Gastrocnemius medialis (tissue), 4 donors: ENCODE results near the gene STX3. TPM values are rescaled to one million over a fixed set of nuclear protein-coding genes. Genes with fewer than 3 reads are reported as not detected.

Experiments
- ATAC-seq, 2 donors: fragments of 150-250 bp; one replicate each; pipeline ENCODE4 v1.9.1; 2016
- DNase-seq, 2 donors: peaks; one replicate each; pipeline ENCODE4 v3.0.0-alpha.2; 2019
- H3K27ac ChIP-seq, 4 donors: fragments of 200-600 bp; sonication (generic); 1 replicate in 1 of 4; 2 replicates in 3 of 4; pipeline ENCODE4 v1.5.1; 2016 to 2018; ENCODE audit warnings: mild to moderate bottlenecking in 2 of 4, moderate library complexity in 1 of 4
- H3K27me3 ChIP-seq, 3 donors: fragments of 200-600 bp; sonication (generic) in 2 of 3; 1 replicate in 1 of 3; 2 replicates in 2 of 3; pipeline versions ENCODE4 v1.5.1 to v1.6.0; 2016 to 2019; ENCODE audit warnings: mild to moderate bottlenecking in 1 of 3, moderate library complexity in 1 of 3
- H3K36me3 ChIP-seq, 2 donors: fragments of 200-600 bp; sonication (generic) in 1 of 2; one replicate each; pipeline ENCODE4 v1.5.1; 2017 to 2018
- H3K4me1 ChIP-seq, 2 donors: fragments of 200-600 bp; sonication (generic) in 1 of 2; one replicate each; pipeline ENCODE4 v1.5.1; 2016 to 2017; ENCODE audit warnings: mild to moderate bottlenecking in 2 of 2
- H3K4me3 ChIP-seq, 4 donors: fragments of 200-600 bp; sonication (generic) in 3 of 4; 1 replicate in 1 of 4; 2 replicates in 3 of 4; pipeline ENCODE4 v1.5.1; 2016 to 2019; ENCODE audit warnings: mild to moderate bottlenecking in 2 of 4
- H3K9me3 ChIP-seq, 3 donors: fragments of 200-600 bp; sonication (generic) in 2 of 3; 1 replicate in 1 of 3; 2 replicates in 2 of 3; pipeline ENCODE4 v1.5.1; 2016 to 2019
- POLR2A ChIP-seq, 2 donors: fragments of 450-650 bp; IDR thresholded peaks; one replicate each; pipeline ENCODE4 v1.6.1; 2017; ENCODE audit warnings: antibody characterized with exemption in 2 of 2, mild to moderate bottlenecking in 2 of 2, moderate library complexity in 2 of 2
- in situ Hi-C, 4 donors: fragments of 200-750 bp; cut with MboI; loops; one replicate each; pipeline versions ENCODE4 v1.15.0 to v1.8.0; 2017; ENCODE audit warnings: low sequenced_read_pairs in 4 of 4
- intact Hi-C: fragments of 100-400 bp; cut with DNase I; formaldehyde crosslinking; loops from one replicate; pipeline ENCODE4 v1.15.1; 2023; ENCODE audit warnings: low total_unique reads
- total RNA-seq, 4 donors: library from RNA; depleted of rRNA; stranded (reverse); fragments of >200 nt; gene quantifications; one replicate each; pipeline versions ENCODE4 v1.1.0 to v1.2.3, GENCODE V29; 2016
- TF ChIP-seq, protein P1 (sequence below), 5 experiments: fragments of 450-650 bp in 3 of 5; fragments of 200-600 bp in 2 of 5; sonication (generic) in 2 of 5; IDR thresholded peaks in 4 of 5; conservative IDR thresholded peaks in 1 of 5; 1 replicate in 4 of 5; 2 replicates in 1 of 5; pipeline ENCODE4 v1.5.1; 2016 to 2019; ENCODE audit warnings: antibody characterized with exemption in 5 of 5, mild to moderate bottlenecking in 3 of 5, moderate library complexity in 3 of 5

Gene STX3
- total RNA-seq, 4 donors from 2014 or later = 8.3 to 23.4 (median 15.8) TPM

DNA sequence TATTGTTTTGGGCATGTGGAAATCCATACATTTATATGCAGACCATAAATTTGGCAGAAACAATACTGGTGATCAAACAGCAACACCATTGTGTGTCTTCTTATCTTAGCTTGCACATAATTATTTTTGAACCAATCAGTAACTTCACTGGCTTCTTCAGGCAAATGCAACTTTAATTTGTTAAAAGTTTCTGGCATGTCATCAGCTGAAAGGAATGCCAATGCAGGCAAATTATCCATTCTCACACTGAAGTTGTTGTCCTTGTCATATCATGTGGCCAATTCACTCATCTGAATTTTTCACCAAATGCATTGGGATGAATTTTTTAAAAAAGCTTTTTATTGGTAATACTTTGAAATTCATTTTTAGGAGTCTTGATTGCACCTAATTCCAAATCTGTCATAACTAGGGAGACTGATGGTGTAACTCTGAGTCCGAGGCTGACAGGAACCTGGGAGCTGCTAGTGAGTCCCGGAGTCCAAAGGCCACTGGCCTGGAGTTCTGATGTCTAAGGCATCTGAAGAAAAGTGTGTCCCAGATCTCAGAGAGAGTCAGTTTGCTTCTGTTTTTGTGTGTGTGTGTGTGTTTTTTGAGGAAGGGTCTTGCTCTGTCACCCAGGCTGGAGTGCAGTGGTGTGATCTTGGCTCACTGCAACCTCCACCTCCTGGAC is 24.1 kb upstream of the STX3 start:
- no peak overlapping the region for H3K27ac ChIP-seq
- no peaks in the 10 kb centered on the region for H3K27me3 ChIP-seq
- no peak for DNase-seq
- in situ Hi-C loops = no loop called here
- intact Hi-C loops = no loop called here
- no peaks in the 10 kb centered on the region for H3K9me3 ChIP-seq
- no peaks in the 10 kb centered on the region for H3K36me3 ChIP-seq
- ATAC-seq = no peak
- H3K4me1 ChIP-seq = no peaks in the 10 kb centered on the region
- TF ChIP-seq, protein P1, sequence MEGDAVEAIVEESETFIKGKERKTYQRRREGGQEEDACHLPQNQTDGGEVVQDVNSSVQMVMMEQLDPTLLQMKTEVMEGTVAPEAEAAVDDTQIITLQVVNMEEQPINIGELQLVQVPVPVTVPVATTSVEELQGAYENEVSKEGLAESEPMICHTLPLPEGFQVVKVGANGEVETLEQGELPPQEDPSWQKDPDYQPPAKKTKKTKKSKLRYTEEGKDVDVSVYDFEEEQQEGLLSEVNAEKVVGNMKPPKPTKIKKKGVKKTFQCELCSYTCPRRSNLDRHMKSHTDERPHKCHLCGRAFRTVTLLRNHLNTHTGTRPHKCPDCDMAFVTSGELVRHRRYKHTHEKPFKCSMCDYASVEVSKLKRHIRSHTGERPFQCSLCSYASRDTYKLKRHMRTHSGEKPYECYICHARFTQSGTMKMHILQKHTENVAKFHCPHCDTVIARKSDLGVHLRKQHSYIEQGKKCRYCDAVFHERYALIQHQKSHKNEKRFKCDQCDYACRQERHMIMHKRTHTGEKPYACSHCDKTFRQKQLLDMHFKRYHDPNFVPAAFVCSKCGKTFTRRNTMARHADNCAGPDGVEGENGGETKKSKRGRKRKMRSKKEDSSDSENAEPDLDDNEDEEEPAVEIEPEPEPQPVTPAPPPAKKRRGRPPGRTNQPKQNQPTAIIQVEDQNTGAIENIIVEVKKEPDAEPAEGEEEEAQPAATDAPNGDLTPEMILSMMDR (IDR thresholded peaks at IDR 0.05 in 4 of 5, conservative IDR thresholded peaks at IDR 0.05 in 1 of 5) = no peak
- TF ChIP-seq POLR2A (IDR thresholded peaks at IDR 0.05) = no peak
- no peak overlapping the region for H3K4me3 ChIP-seq

DNA sequence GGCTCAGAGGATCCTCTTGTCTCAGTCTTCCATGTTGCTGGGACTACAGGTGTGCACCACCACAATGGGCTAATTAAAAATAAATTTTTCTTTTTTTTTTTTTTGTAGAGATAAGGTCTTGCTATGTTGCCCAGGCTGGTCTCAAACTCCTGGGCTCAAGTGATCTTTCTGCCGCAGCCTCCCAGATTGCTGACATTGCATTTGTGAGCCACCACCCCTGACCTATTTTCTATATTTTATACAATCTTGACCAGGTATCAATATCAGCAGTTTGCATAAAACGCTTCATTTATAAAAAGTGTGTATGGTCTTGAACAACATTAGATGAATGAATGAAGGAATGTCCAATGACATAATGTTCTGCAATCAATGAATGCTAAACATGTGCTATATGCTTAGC is 9.1 kb upstream of the STX3 start:
- in situ Hi-C loops (no loop called here), intact Hi-C loops (no loop called here)
- no peak for TF ChIP-seq POLR2A (IDR thresholded peaks at IDR 0.05)
- TF ChIP-seq, protein P1 (IDR thresholded peaks at IDR 0.05 in 4 of 5, conservative IDR thresholded peaks at IDR 0.05 in 1 of 5) = no peak
- H3K36me3 ChIP-seq = no peaks in the 10 kb centered on the region
- H3K4me1 ChIP-seq = no peaks in the 10 kb centered on the region
- DNase-seq (no peak), ATAC-seq (no peak)
- no peaks in the 10 kb centered on the region for H3K9me3 ChIP-seq
- H3K27ac ChIP-seq = no peak overlapping the region
- no peak overlapping the region for H3K4me3 ChIP-seq
- H3K27me3 ChIP-seq = no peaks in the 10 kb centered on the region

DNA sequence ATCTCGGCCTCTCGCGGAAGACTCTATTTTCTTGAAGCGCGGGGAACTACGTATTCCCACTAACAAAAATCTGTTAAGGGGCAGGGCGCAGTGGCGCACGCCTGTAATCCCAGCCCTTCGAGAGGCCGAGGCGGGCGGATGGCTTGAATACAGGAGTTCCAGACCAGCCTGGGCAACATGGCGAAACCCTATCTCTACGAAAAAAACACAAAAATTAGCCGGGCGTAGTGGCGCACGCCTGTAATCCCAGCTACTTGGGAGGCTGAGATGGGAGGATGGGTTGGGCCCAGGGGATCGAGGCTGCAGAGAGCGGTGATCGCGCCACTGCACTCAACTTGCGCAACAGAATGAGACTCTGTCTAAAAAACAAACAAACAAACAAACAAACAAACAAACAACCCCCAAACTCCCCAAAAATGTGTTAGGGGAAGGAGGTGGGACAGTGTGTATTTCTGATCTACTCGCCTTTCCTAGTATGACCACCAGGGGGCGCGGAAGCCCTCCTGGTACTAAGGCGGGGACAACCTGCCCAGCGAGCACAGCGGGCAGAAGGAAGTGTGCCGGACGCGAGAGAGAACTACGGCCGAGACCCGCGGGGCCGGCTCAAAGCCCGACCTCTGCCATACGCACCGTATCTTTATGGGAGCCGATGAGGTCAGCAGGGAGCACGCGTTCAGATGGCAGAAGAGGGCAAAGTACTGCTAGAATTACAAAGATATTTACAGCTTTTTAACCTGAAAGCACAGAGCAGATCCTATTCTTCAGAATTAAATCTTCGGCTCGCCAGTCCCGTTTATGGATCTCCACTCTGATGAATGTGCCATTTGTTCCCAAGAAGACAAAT is 1.3 kb upstream of the STX3 start:
- H3K36me3 ChIP-seq = no peaks in the 10 kb centered on the region
- H3K27ac ChIP-seq = peak overlapping the region; percentile 88 to 95 (median 92)
- intact Hi-C loops (loop anchor here (1.0 to 5.0 kb wide), 4 partner anchors 48 to 438 kb away; partner anchors contain the start of gene MRPL16), in situ Hi-C loops (loop anchor here in 3 of 4 donors (5.0 kb wide), 1 partner anchor 48 kb away; no protein-coding TSS in a partner anchor)
- DNase-seq (peak; percentile 72 to 83), ATAC-seq (peak; percentile 54 to 66)
- no peaks in the 10 kb centered on the region for H3K27me3 ChIP-seq
- TF ChIP-seq, protein P1 (IDR thresholded peaks at IDR 0.05 in 4 of 5, conservative IDR thresholded peaks at IDR 0.05 in 1 of 5) = peak; percentile 88 to 95 (median 93)
- TF ChIP-seq POLR2A (IDR thresholded peaks at IDR 0.05) = no peak
- H3K9me3 ChIP-seq = no peaks in the 10 kb centered on the region
- H3K4me3 ChIP-seq = peak overlapping the region; percentile 83 to 95 (median 90)
- peaks cover 15 to 20% of the 10 kb centered on the region in 2 donors for H3K4me1 ChIP-seq

DNA sequence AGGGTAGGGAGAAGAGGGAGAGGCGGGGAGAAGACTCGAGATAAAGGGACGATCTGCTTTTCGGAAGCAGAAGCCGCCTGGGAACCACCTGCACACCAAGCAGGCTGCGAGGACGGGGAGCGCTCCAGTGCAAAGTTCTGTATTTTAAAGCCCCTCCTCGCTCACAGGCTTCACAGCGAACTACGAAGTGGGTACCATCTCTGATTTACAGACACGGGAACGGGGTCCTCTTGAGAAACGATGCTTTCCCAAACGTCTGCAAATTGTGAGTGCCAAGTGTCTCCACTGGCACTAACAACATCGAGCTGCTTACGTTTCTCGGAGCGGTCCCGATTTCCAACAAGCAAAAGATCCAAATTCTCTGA is 700 bp upstream of the STX3 start:
- no peaks in the 10 kb centered on the region for H3K27me3 ChIP-seq
- intact Hi-C loops (loop anchor here (1.0 to 5.0 kb wide), 4 partner anchors 48 to 438 kb away; partner anchors contain the start of gene MRPL16), in situ Hi-C loops (loop anchor here in 3 of 4 donors (5.0 kb wide), 1 partner anchor 48 kb away; no protein-coding TSS in a partner anchor)
- peak overlapping the region; percentile 83 to 95 (median 90) for H3K4me3 ChIP-seq
- ATAC-seq (no peak), DNase-seq (peak in 1 of 2 donors; percentile 22)
- H3K27ac ChIP-seq = peak overlapping the region; percentile 88 to 95 (median 92)
- no peak for TF ChIP-seq POLR2A (IDR thresholded peaks at IDR 0.05)
- TF ChIP-seq, protein P1 (IDR thresholded peaks at IDR 0.05 in 4 of 5, conservative IDR thresholded peaks at IDR 0.05 in 1 of 5) = no peak
- H3K9me3 ChIP-seq = no peaks in the 10 kb centered on the region
- H3K36me3 ChIP-seq = no peaks in the 10 kb centered on the region
- H3K4me1 ChIP-seq = peaks cover 15 to 20% of the 10 kb centered on the region in 2 donors
